Retinal pigment epithelial cell (primary cell): ENCODE measurements around the gene SETX.

Source experiments
- DNase-seq: peaks from one replicate; pipeline ENCODE4 v3.0.0-alpha.2; 2010; ENCODE audit warnings: low read depth
- H3K4me3 ChIP-seq: 2 replicates; pipeline ENCODE4 v1.5.1; 2011; ENCODE audit warnings: mild to moderate bottlenecking, low read length, control low read depth, moderate library complexity
- CTCF ChIP-seq: conservative IDR thresholded peaks from 2 replicates; pipeline ENCODE4 v1.5.1; 2011; ENCODE audit warnings: low read depth, low read length, control low read depth, inconsistent platforms

Gene SETX

DNA sequence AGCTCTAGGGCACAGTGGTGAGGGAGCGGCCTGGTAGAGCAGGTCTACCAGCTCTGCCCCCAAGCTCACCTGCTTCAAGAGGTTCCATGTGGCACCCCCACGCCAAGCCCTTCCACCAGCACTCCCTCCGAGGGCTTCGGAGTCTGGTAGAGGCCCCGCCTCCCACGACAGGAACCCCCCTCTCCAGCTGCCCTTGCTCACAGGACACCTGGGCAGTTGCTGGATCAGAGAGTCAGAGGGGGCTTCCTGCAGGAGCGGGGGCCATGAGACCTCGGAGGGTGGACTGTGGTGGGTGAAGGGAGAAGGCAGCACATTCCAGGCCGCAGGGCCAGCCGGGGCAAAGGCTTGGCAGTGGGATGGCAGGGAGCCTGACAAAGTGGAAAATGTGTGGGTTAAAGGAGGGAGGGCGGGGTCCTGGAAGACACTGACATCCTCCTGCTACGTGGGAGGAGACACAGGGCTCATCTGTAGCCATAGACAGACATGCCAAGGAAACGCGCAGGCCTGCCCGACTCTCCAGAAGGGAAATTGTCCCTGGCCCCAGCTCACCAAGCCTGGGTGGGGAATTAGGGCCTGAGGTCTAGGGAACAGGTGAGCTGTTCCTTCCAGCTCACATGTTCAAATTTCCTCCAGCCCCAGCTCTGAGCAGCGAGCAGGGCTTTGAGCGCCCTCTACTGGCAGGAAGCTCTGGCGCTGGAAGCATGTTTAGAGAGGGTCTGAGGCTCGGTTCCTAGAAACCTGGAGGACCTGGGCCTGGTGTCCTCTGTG lies 118.7 kb downstream of the SETX start:
- TF ChIP-seq CTCF, result peak; percentile 97
- no peak overlapping the region for H3K4me3 ChIP-seq
- DNase-seq, result peak; percentile 9

- no peak overlapping the region for H3K4me3 ChIP-seq
- no peak for TF ChIP-seq CTCF
- DNase-seq, result no peak
These were observed 119.7 kb downstream of the SETX start for GRCh38 chr9:132235125-132235524.

DNA sequence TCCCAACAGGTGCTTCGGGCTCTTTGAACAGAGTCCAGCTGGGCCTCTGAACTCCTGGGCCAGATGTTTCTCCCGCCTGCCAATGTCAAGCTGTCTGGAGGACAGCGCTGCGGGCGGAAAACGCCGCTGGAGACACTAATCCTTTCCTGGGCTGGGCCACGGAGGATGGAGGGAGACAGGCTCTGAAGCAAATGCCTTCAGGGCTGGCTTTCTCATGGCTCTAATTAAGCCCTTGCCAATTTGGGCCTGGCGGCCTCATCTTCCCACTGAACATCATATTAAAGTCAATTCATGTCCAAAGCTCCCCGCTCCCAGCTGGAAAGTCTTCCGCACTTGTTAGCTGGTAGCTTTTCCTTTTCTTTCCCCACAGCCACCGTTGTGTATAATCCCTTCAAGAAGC lies 120.3 kb downstream of the SETX start:
- no peak for TF ChIP-seq CTCF
- DNase-seq, result no peak
- no peak overlapping the region for H3K4me3 ChIP-seq

GRCh38 chr9:132233138-132233537 lies 121.6 kb downstream of the SETX start:
- no peak overlapping the region for H3K4me3 ChIP-seq
- no peak for DNase-seq
- no peak for TF ChIP-seq CTCF

DNA sequence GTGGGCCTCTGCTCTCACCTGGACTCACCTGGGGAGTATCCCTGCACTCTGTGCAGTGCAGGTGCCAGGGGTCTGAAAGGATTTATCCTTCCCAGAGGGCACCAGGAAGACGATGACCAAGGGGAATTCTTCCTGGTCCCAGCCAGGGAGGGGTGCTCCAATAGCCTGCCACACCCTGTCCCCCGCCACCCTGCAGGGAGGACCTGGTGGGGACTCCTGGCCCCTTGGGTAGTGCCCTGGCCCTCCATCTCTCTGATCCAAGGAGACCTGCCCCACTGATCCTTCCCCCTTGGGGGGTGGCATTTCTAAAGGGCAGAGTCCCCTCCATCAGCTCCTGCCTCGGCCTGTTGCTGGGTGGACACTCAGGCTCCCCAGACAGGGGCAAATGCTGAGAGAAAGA lies 122.3 kb downstream of the SETX start:
- no peak for DNase-seq
- no peak overlapping the region for H3K4me3 ChIP-seq
- no peak for TF ChIP-seq CTCF

- H3K4me3 ChIP-seq, result no peak overlapping the region
- no peak for TF ChIP-seq CTCF
- no peak for DNase-seq
These were observed 123.6 kb downstream of the SETX start for GRCh38 chr9:132231019-132231701.

DNA sequence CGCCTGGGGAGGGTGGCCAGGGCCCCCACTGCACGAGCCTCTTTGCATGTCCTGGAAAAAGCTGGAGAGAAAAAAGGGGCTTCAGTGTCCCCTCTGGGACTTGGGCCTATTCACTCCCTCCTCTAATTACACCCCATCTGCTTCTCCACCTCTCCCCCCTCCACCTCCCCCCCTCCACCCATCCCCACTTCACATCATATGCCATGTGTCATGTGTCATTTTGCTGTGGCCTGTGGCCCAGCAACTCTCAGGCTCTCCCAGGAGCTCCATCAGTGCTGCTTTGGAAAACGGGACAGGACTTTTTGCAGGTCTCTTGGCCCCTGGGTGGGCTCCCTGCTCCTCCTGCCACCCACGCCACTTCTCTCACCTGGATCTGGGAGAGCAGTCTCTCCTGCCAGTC lies 124.2 kb downstream of the SETX start:
- TF ChIP-seq CTCF, result no peak
- no peak for DNase-seq
- H3K4me3 ChIP-seq, result no peak overlapping the region
